Measurements from ENCODE around the gene IFFO2.

DNA sequence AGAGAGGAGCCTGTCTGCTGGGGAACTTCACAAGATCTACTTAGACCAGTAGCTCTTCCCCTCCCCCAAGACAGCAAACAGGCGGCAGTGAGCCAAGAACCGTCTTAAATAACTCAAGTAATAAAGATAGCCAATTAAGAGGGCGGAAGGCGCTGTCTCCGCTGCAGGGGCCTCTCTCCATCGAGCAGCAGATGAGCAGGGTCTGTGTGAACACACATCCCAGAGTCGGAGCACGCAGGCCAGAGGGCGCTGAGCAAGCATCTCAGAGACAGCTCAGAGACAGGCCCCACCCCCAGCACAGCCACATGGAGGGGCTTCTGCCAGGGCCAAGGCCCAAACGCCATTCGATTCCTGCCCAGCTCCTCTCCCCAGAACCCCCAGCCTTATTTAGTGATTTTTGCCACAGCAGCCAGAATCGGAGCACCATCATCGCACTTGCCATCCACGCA, 11.1 kb downstream of the IFFO2 start:
- TF ChIP-seq, protein P1, sequence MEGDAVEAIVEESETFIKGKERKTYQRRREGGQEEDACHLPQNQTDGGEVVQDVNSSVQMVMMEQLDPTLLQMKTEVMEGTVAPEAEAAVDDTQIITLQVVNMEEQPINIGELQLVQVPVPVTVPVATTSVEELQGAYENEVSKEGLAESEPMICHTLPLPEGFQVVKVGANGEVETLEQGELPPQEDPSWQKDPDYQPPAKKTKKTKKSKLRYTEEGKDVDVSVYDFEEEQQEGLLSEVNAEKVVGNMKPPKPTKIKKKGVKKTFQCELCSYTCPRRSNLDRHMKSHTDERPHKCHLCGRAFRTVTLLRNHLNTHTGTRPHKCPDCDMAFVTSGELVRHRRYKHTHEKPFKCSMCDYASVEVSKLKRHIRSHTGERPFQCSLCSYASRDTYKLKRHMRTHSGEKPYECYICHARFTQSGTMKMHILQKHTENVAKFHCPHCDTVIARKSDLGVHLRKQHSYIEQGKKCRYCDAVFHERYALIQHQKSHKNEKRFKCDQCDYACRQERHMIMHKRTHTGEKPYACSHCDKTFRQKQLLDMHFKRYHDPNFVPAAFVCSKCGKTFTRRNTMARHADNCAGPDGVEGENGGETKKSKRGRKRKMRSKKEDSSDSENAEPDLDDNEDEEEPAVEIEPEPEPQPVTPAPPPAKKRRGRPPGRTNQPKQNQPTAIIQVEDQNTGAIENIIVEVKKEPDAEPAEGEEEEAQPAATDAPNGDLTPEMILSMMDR (IDR thresholded peaks at IDR 0.05; ENCODE audit: extremely low read depth in 1 of 2, insufficient read depth in 1 of 2, low read depth in 1 of 2, low read length in 2 of 2): no peak
- no peak for TF ChIP-seq EZH2 (IDR thresholded peaks at IDR 0.05; ENCODE audit: borderline replicate concordance, low read depth, low read length, severe bottlenecking)
- TF ChIP-seq MAX (IDR thresholded peaks at IDR 0.05; ENCODE audit: insufficient read depth, insufficient read length): no peak
- TF ChIP-seq FOS (IDR thresholded peaks at IDR 0.05; ENCODE audit: borderline replicate concordance, insufficient read depth, low read length): no peak
- no peak for TF ChIP-seq POLR2A (IDR thresholded peaks at IDR 0.05; ENCODE audit: low read depth, low read length)
- no peak for TF ChIP-seq POLR2AphosphoS5 (IDR thresholded peaks at IDR 0.05; ENCODE audit: insufficient read depth, low read depth, low read length)
